HepG2 (cell line): Measurements from ENCODE around the gene NEU1. TPM values are rescaled to one million over a fixed set of nuclear protein-coding genes. Genes with fewer than 3 reads are reported as not detected.
A peak's percentile ranks its signal among the peaks of the same experiment; 100 is the strongest.

ENCODE experiments used
- HNRNPL ChIP-seq: fragments of 200-400 bp; formaldehyde crosslinking; IDR thresholded peaks from 2 replicates; pipeline ENCODE4 v1.6.1; 2017; ENCODE audit warnings: mild to moderate bottlenecking, low read depth, low read length
- ZBTB42 ChIP-seq: sonication (generic); formaldehyde crosslinking; IDR thresholded peaks from 2 replicates; pipeline ENCODE4 v1.5.0; 2020; ENCODE audit warnings: mild to moderate bottlenecking, missing genetic modification reagents
- ZMYM4 ChIP-seq: sonication (generic); formaldehyde crosslinking; IDR thresholded peaks from 2 replicates; pipeline ENCODE4 v1.8.1; 2023; ENCODE audit warnings: mild to moderate bottlenecking, missing genetic modification reagents
- ZNF10 ChIP-seq: sonication (generic); formaldehyde crosslinking; IDR thresholded peaks from 2 replicates; pipeline ENCODE4 v1.4.0; 2020; ENCODE audit warnings: mild to moderate bottlenecking, low read depth, missing genetic modification reagents, borderline replicate concordance
- ZNF225 ChIP-seq: sonication (generic); formaldehyde crosslinking; IDR thresholded peaks from 2 replicates; pipeline ENCODE4 v1.4.0; 2020; ENCODE audit warnings: mild to moderate bottlenecking, missing genetic modification reagents
- ZNF572 ChIP-seq: sonication (generic); formaldehyde crosslinking; IDR thresholded peaks from 2 replicates; pipeline ENCODE4 v1.5.1; 2020; ENCODE audit warnings: mild to moderate bottlenecking, missing genetic modification reagents
- ZNF589 ChIP-seq: sonication (generic); formaldehyde crosslinking; conservative IDR thresholded peaks from 2 replicates; pipeline ENCODE4 v1.8.0; 2022; ENCODE audit warnings: mild to moderate bottlenecking, moderate library complexity, missing genetic modification reagents
- ZNF652 ChIP-seq: IDR thresholded peaks from 2 replicates; pipeline ENCODE4 v1.6.1; 2016; ENCODE audit warnings: low read depth, borderline replicate concordance
- ZNF761 ChIP-seq: sonication (generic); formaldehyde crosslinking; conservative IDR thresholded peaks from 2 replicates; pipeline ENCODE4 v1.4.0; 2020; ENCODE audit warnings: mild to moderate bottlenecking, missing genetic modification reagents
- ZSCAN9 ChIP-seq: IDR thresholded peaks from 2 replicates; pipeline ENCODE4 v1.6.1; 2016; ENCODE audit warnings: borderline replicate concordance
- ZZZ3 ChIP-seq: sonication (generic); formaldehyde crosslinking; IDR thresholded peaks from 2 replicates; pipeline ENCODE4 v1.4.0; 2020; ENCODE audit warnings: missing genetic modification reagents, mild to moderate bottlenecking, borderline replicate concordance
- polyA plus RNA-seq, 8 experiments: library from polyadenylated mRNA; depleted of rRNA in 3 of 8; stranded (reverse) in 7 of 8; unstranded in 1 of 8; fragments of >200 nt; fragmentation: Illumina TruSeq in 4 of 8; extraction: Trizol in 4 of 8; gene quantifications; 2 replicates each; pipeline versions ENCODE4 v1.2.1 to v1.2.3, GENCODE V29; 2011 to 2016; ENCODE audit warnings: low read depth in 4 of 8, missing spikeins in 1 of 8, mixed read lengths in 1 of 8; ENCODE audit not compliant: insufficient read depth in 1 of 8
- total RNA-seq, 5 experiments: library from RNA; depleted of rRNA; stranded (reverse); fragments of >200 nt; fragmentation: Illumina TruSeq; extraction: Trizol; gene quantifications; 2 replicates each; pipeline ENCODE4 v1.2.3, GENCODE V29; 2016; ENCODE audit warnings: low read depth in 1 of 5
- TF ChIP-seq, protein P1 (sequence below): sonication (generic); formaldehyde crosslinking; IDR thresholded peaks from 2 replicates; pipeline ENCODE4 v1.5.0; 2020; ENCODE audit warnings: mild to moderate bottlenecking, missing genetic modification reagents
- TF ChIP-seq, protein P2 (sequence below): sonication (generic); formaldehyde crosslinking; IDR thresholded peaks from 2 replicates; pipeline ENCODE4 v1.4.0; 2020; ENCODE audit warnings: missing genetic modification reagents
- TF ChIP-seq, protein P3 (sequence below): sonication (generic); formaldehyde crosslinking; IDR thresholded peaks from 2 replicates; pipeline ENCODE4 v1.8.0; 2023; ENCODE audit warnings: mild to moderate bottlenecking, missing genetic modification reagents
- TF ChIP-seq, protein P4 (sequence below): sonication (generic); formaldehyde crosslinking; IDR thresholded peaks from 2 replicates; pipeline ENCODE4 v1.4.0; 2020; ENCODE audit warnings: mild to moderate bottlenecking, missing genetic modification reagents
- TF ChIP-seq, protein P5 (sequence below): sonication (generic); formaldehyde crosslinking; IDR thresholded peaks from 2 replicates; pipeline ENCODE4 v1.4.0; 2020; ENCODE audit warnings: missing genetic modification reagents, low read depth, mild to moderate bottlenecking, borderline replicate concordance
- TF ChIP-seq, protein P6 (sequence below): sonication (generic); formaldehyde crosslinking; IDR thresholded peaks from 2 replicates; pipeline ENCODE4 v1.9.0; 2021; ENCODE audit warnings: missing genetic modification reagents, borderline replicate concordance

The NEU1 gene
- total and polyA plus RNA-seq, 2 of the 13 experiments (the other 11 are each of a cell fraction or from before 2014, with no cell fraction given) = 215 to 297 TPM

DNA sequence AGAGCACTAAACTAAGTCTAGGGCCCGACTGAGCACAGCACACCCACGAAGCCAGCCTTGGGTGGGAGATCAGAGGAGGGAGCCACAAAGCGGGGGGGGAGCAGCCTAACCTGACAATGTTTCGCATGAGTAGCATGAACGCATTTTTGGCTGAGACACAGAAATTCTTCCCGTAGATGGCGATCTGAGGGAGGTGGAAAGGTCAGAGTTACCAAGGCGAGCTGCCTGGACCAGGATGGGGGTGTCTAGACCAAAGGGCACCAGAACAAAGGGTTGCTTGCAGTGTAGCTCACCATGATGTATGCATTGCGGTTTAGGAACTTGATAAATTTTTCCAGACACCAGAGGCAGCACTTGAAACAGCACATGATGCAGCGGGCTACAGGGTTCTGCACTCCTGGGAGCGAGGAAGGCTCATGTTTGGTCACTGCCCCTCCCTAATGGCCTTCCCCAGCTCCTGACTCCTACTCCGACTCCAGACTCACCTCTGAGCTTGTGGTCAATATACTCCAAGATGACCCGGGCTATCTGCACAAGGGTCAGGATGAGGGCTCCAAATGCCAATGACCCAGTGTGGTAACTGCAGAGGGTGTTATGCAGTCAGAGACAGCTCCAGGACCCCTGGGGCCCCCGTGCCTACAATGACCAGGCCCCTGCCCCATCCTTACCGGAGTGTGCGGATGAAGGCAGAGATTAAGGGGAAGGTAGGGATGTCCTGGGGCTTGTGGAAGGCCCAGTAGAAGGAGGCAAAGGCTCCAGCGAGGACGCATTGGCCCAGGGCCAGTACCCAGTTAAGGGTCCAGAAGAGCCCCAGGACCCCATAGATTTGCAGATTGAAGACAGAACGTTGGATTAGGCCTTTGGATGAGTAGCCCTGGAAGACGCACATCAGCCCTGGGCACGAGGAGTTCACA lies 2.8 kb upstream of the NEU1 start (continued):
- TF ChIP-seq ZBTB42 (0 out of 2 replicates have a peak, but pooled peaks have one; percentile 78), ZNF572 (CRISPR knock-in tag) (no peak), ZNF10 (CRISPR knock-in tag) (no peak), ZNF761 (0 out of 2 replicates have a peak, but pooled peaks have one; percentile 56), ZZZ3 (CRISPR knock-in tag) (no peak), ZNF589 (no peak), ZNF652 (CRISPR knock-in tag) (no peak), ZMYM4 (CRISPR knock-in tag) (peak; percentile 71; the same call in 1 of the 2 replicates), ZNF225 (CRISPR knock-in tag) (no peak), ZSCAN9 (CRISPR knock-in tag) (no peak; the same call in 1 of the 2 replicates), HNRNPL (no peak)
- TF ChIP-seq, protein P1, sequence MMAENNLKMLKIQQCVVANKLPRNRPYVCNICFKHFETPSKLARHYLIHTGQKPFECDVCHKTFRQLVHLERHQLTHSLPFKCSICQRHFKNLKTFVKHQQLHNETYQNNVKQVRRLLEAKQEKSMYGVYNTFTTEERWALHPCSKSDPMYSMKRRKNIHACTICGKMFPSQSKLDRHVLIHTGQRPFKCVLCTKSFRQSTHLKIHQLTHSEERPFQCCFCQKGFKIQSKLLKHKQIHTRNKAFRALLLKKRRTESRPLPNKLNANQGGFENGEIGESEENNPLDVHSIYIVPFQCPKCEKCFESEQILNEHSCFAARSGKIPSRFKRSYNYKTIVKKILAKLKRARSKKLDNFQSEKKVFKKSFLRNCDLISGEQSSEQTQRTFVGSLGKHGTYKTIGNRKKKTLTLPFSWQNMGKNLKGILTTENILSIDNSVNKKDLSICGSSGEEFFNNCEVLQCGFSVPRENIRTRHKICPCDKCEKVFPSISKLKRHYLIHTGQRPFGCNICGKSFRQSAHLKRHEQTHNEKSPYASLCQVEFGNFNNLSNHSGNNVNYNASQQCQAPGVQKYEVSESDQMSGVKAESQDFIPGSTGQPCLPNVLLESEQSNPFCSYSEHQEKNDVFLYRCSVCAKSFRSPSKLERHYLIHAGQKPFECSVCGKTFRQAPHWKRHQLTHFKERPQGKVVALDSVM (CRISPR knock-in tag) = peak; percentile 24; the same call in 1 of the 2 replicates
- TF ChIP-seq, protein P2, sequence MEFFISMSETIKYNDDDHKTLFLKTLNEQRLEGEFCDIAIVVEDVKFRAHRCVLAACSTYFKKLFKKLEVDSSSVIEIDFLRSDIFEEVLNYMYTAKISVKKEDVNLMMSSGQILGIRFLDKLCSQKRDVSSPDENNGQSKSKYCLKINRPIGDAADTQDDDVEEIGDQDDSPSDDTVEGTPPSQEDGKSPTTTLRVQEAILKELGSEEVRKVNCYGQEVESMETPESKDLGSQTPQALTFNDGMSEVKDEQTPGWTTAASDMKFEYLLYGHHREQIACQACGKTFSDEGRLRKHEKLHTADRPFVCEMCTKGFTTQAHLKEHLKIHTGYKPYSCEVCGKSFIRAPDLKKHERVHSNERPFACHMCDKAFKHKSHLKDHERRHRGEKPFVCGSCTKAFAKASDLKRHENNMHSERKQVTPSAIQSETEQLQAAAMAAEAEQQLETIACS = no peak
- TF ChIP-seq, protein P3, sequence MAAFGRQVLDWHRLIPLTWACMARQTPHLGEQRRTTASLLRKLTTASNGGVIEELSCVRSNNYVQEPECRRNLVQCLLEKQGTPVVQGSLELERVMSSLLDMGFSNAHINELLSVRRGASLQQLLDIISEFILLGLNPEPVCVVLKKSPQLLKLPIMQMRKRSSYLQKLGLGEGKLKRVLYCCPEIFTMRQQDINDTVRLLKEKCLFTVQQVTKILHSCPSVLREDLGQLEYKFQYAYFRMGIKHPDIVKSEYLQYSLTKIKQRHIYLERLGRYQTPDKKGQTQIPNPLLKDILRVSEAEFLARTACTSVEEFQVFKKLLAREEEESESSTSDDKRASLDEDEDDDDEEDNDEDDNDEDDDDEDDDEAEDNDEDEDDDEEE (CRISPR knock-in tag) = no peak; the same call in 1 of the 2 replicates
- TF ChIP-seq, protein P4, sequence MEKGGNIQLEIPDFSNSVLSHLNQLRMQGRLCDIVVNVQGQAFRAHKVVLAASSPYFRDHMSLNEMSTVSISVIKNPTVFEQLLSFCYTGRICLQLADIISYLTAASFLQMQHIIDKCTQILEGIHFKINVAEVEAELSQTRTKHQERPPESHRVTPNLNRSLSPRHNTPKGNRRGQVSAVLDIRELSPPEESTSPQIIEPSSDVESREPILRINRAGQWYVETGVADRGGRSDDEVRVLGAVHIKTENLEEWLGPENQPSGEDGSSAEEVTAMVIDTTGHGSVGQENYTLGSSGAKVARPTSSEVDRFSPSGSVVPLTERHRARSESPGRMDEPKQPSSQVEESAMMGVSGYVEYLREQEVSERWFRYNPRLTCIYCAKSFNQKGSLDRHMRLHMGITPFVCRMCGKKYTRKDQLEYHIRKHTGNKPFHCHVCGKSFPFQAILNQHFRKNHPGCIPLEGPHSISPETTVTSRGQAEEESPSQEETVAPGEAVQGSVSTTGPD (CRISPR knock-in tag) = peak; percentile 96
- TF ChIP-seq, protein P5, sequence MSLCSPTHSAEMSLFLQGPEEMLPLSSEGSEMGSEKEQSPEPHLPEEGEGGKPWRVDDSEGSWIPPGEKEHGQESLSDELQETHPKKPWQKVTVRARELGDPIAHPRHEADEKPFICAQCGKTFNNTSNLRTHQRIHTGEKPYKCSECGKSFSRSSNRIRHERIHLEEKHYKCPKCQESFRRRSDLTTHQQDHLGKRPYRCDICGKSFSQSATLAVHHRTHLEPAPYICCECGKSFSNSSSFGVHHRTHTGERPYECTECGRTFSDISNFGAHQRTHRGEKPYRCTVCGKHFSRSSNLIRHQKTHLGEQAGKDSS (CRISPR knock-in tag) = no peak
- TF ChIP-seq, protein P6, sequence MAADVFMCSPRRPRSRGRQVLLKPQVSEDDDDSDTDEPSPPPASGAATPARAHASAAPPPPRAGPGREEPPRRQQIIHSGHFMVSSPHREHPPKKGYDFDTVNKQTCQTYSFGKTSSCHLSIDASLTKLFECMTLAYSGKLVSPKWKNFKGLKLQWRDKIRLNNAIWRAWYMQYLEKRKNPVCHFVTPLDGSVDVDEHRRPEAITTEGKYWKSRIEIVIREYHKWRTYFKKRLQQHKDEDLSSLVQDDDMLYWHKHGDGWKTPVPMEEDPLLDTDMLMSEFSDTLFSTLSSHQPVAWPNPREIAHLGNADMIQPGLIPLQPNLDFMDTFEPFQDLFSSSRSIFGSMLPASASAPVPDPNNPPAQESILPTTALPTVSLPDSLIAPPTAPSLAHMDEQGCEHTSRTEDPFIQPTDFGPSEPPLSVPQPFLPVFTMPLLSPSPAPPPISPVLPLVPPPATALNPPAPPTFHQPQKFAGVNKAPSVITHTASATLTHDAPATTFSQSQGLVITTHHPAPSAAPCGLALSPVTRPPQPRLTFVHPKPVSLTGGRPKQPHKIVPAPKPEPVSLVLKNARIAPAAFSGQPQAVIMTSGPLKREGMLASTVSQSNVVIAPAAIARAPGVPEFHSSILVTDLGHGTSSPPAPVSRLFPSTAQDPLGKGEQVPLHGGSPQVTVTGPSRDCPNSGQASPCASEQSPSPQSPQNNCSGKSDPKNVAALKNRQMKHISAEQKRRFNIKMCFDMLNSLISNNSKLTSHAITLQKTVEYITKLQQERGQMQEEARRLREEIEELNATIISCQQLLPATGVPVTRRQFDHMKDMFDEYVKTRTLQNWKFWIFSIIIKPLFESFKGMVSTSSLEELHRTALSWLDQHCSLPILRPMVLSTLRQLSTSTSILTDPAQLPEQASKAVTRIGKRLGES = peak; percentile 41; the same call in 1 of the 2 replicates
